Progenitor cell of endocrine pancreas (in vitro differentiated cells): ENCODE measurements around the gene ZNF488. TPM values are rescaled to one million over a fixed set of nuclear protein-coding genes. Genes with fewer than 3 reads are reported as not detected.

Source experiments
- DNase-seq: peaks from one replicate; pipeline ENCODE4 v3.0.0; 2021; ENCODE audit warnings: low spot score; ENCODE audit not compliant: unreplicated experiment
- H3K27ac Mint-ChIP-seq: 2 replicates; pipeline ENCODE4 v1.8.0; 2021; ENCODE audit warnings: mild to moderate bottlenecking, moderate library complexity, mixed read lengths
- H3K27me3 Mint-ChIP-seq: 2 replicates; pipeline ENCODE4 v1.8.0; 2021; ENCODE audit warnings: mixed read lengths
- H3K36me3 Mint-ChIP-seq: 2 replicates; pipeline ENCODE4 v1.8.0; 2022; ENCODE audit warnings: mixed read lengths; ENCODE audit not compliant: insufficient read depth
- H3K4me1 Mint-ChIP-seq: 2 replicates; pipeline ENCODE4 v1.8.0; 2021; ENCODE audit warnings: low read depth, mixed read lengths
- H3K4me3 Mint-ChIP-seq: 2 replicates; pipeline ENCODE4 v1.8.0; 2021; ENCODE audit warnings: low read depth, mild to moderate bottlenecking, moderate library complexity, mixed read lengths
- H3K9me3 Mint-ChIP-seq: 2 replicates; pipeline ENCODE4 v1.8.0; 2021; ENCODE audit warnings: low read depth, mixed read lengths
- CTCF ChIP-seq: fragments of 200-600 bp; sonication (generic); IDR thresholded peaks from one replicate; pipeline ENCODE4 v1.5.0; 2021; ENCODE audit warnings: antibody characterized with exemption, mild to moderate bottlenecking; ENCODE audit not compliant: unreplicated experiment
- total RNA-seq: library from RNA; stranded (reverse); gene quantifications from 2 replicates; pipeline ENCODE4 v1.2.1, GENCODE V29; 2021

The ZNF488 gene
- total RNA-seq, 1 donor from 2014 or later: 1.0 TPM

- H3K27me3 Mint-ChIP-seq: no peaks in the 10 kb centered on the region
- TF ChIP-seq CTCF: no peak
- H3K9me3 Mint-ChIP-seq: no peaks in the 10 kb centered on the region
- no peak for DNase-seq
- no peaks in the 10 kb centered on the region for H3K36me3 Mint-ChIP-seq
- no peaks in the 10 kb centered on the region for H3K4me1 Mint-ChIP-seq
- H3K4me3 Mint-ChIP-seq: no peak overlapping the region
- no peak overlapping the region for H3K27ac Mint-ChIP-seq
These were observed 31.6 kb upstream of the ZNF488 start for GRCh38 chr10:47415520-47416304.

- TF ChIP-seq CTCF: no peak
- Mint-ChIP-seq H3K27me3 (no peaks in the 10 kb centered on the region), H3K4me1 (no peaks in the 10 kb centered on the region), H3K9me3 (no peaks in the 10 kb centered on the region), H3K36me3 (no peaks in the 10 kb centered on the region), H3K4me3 (no peak overlapping the region), H3K27ac (no peak overlapping the region)
- DNase-seq: no peak
These were observed 30.8 kb upstream of the ZNF488 start for GRCh38 chr10:47414752-47415519.

GRCh38 chr10:47414227-47414592, 30.1 kb upstream of the ZNF488 start:
- no peak overlapping the region for H3K27ac Mint-ChIP-seq
- H3K9me3 Mint-ChIP-seq: no peaks in the 10 kb centered on the region
- no peaks in the 10 kb centered on the region for H3K36me3 Mint-ChIP-seq

GRCh38 chr10:47413531-47414226, 29.6 kb upstream of the ZNF488 start:
- TF ChIP-seq CTCF: no peak
- Mint-ChIP-seq H3K27me3 (no peaks in the 10 kb centered on the region), H3K4me1 (no peaks in the 10 kb centered on the region), H3K36me3 (no peaks in the 10 kb centered on the region), H3K4me3 (no peak overlapping the region), H3K27ac (no peak overlapping the region), H3K9me3 (no peaks in the 10 kb centered on the region)
- DNase-seq: no peak

More at GRCh38 chr10:47414227-47414592, 30.1 kb upstream of the ZNF488 start:
- Mint-ChIP-seq H3K4me3 (no peak overlapping the region), H3K4me1 (no peaks in the 10 kb centered on the region), H3K27me3 (no peaks in the 10 kb centered on the region)
- no peak for TF ChIP-seq CTCF
- DNase-seq: no peak

- Mint-ChIP-seq H3K27me3 (no peaks in the 10 kb centered on the region), H3K4me3 (no peak overlapping the region), H3K4me1 (no peaks in the 10 kb centered on the region), H3K36me3 (no peaks in the 10 kb centered on the region), H3K27ac (no peak overlapping the region), H3K9me3 (no peaks in the 10 kb centered on the region)
- no peak for DNase-seq
- no peak for TF ChIP-seq CTCF
These were observed 28.8 kb upstream of the ZNF488 start for GRCh38 chr10:47412869-47413268.
